Measurements from ENCODE around the gene TFPI2.

DNA sequence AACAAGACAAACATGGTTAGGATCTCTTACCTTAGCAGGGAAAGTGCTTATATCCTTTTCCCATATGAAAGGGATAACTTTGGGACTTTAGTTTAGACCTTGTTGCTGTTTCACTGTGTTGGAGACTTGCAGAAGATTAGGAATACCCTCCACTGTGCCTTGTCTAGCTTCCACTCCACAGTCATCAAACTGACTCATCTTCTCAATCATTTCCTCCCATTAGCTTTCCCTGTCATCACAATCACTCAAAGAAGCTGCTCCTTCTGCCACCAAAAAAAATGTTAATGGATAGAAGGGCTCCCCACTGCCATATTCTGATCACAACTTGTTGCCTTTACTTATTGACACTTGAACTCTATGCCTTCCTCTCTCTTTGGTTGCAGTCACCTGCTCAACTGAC, 47.7 kb upstream of the TFPI2 start:
- TF ChIP-seq, protein P1, sequence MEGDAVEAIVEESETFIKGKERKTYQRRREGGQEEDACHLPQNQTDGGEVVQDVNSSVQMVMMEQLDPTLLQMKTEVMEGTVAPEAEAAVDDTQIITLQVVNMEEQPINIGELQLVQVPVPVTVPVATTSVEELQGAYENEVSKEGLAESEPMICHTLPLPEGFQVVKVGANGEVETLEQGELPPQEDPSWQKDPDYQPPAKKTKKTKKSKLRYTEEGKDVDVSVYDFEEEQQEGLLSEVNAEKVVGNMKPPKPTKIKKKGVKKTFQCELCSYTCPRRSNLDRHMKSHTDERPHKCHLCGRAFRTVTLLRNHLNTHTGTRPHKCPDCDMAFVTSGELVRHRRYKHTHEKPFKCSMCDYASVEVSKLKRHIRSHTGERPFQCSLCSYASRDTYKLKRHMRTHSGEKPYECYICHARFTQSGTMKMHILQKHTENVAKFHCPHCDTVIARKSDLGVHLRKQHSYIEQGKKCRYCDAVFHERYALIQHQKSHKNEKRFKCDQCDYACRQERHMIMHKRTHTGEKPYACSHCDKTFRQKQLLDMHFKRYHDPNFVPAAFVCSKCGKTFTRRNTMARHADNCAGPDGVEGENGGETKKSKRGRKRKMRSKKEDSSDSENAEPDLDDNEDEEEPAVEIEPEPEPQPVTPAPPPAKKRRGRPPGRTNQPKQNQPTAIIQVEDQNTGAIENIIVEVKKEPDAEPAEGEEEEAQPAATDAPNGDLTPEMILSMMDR (IDR thresholded peaks at IDR 0.05; ENCODE audit: low read depth, low read length), result no peak
- TF ChIP-seq EZH2phosphoT487 (IDR thresholded peaks at IDR 0.05; ENCODE audit: low read depth), result no peak

Measured in OCI-LY3 (cell line).